Measurements from ENCODE around the gene KRTAP10-3. TPM values are rescaled to one million over a fixed set of nuclear protein-coding genes. Genes with fewer than 3 reads are reported as not detected.

The KRTAP10-3 gene
- polyA plus RNA-seq, 1 donor (not counting 4 experiments of a cell fraction or from before 2014, with no cell fraction given): not detected

DNA sequence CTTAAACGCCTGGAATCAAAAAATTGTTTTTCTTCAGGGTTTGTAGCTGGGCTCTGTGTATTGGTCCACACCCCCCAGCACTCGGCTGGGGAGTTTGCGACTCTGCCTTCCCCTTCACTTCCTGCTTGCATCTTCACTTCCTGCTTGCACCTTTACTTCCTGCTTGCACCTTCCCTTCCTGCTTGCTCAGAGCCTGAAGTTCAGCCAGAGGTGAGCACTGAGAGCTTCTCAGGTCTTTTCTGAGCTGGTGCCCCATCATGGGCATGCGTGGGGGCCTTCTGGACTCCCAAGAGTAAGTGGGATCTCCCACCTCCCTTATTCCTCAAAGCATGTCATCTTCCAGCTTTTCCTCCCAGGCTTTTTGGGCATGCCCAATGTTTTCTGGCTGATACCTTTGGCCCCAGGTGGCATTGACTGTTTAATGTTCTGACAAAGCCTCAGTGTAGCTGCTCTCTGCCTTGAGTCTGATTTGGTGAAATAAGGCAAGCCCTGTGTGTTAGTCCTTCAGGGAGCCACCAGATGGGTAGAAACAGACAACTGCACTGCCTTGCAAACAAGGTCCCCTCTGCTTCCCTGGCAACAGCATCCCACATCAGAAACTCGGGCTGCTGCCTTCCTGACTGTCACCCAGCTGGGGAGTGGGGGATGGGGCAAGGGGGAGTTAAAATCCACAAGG lies 10.8 kb downstream of the KRTAP10-3 start:
- H3K4me2 ChIP-seq (ENCODE audit: control insufficient read depth, extremely low read depth, insufficient read depth, low read depth, low read length): no peak overlapping the region
- no peaks in the 10 kb centered on the region for H3K36me3 ChIP-seq (ENCODE audit: control insufficient read depth in 2 of 2, extremely low read depth in 1 of 2, insufficient read depth in 2 of 2, low read length in 2 of 2)
- dilution Hi-C loops (cut with MboI; ENCODE audit: extremely low pct_ligation_motif_present, low sequenced_read_pairs): no loop called here
- no peaks in the 10 kb centered on the region for H3K79me2 ChIP-seq (ENCODE audit: control insufficient read depth, insufficient read depth, low read length)
- H3K4me1 ChIP-seq (ENCODE audit: control insufficient read depth, extremely low read depth, insufficient read depth, low read length): peaks cover 22% of the 10 kb centered on the region
- H3K27ac ChIP-seq (ENCODE audit: control insufficient read depth, insufficient read depth, low read length): no peak overlapping the region
- FAIRE-seq: no peak
- H3K4me3 ChIP-seq (ENCODE audit: control insufficient read depth in 2 of 3, extremely low read depth in 1 of 3, insufficient read depth in 2 of 3, low read depth in 1 of 3, low read length in 3 of 3): no peak overlapping the region
- H4K20me1 ChIP-seq (ENCODE audit: control insufficient read depth, extremely low read depth, insufficient read depth, low read length): no peaks in the 10 kb centered on the region
- H3K27me3 ChIP-seq (ENCODE audit: control insufficient read depth, extremely low read depth, insufficient read depth, low read length): peaks cover 4% of the 10 kb centered on the region
- no peaks in the 10 kb centered on the region for H3K9me1 ChIP-seq (ENCODE audit: control insufficient read depth, extremely low read depth, insufficient read depth, low read length)
- TF ChIP-seq EZH2 (IDR thresholded peaks at IDR 0.05; ENCODE audit: low read length): no peak
- TF ChIP-seq, protein P1, sequence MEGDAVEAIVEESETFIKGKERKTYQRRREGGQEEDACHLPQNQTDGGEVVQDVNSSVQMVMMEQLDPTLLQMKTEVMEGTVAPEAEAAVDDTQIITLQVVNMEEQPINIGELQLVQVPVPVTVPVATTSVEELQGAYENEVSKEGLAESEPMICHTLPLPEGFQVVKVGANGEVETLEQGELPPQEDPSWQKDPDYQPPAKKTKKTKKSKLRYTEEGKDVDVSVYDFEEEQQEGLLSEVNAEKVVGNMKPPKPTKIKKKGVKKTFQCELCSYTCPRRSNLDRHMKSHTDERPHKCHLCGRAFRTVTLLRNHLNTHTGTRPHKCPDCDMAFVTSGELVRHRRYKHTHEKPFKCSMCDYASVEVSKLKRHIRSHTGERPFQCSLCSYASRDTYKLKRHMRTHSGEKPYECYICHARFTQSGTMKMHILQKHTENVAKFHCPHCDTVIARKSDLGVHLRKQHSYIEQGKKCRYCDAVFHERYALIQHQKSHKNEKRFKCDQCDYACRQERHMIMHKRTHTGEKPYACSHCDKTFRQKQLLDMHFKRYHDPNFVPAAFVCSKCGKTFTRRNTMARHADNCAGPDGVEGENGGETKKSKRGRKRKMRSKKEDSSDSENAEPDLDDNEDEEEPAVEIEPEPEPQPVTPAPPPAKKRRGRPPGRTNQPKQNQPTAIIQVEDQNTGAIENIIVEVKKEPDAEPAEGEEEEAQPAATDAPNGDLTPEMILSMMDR (optimal IDR thresholded peaks at IDR 0.05 in 1 of 3, IDR thresholded peaks at IDR 0.05 in 1 of 3, conservative IDR thresholded peaks at IDR 0.05 in 1 of 3; ENCODE audit: extremely low read depth in 1 of 3, insufficient read depth in 2 of 3, low read length in 3 of 3): no peak
- H2AFZ ChIP-seq (ENCODE audit: control insufficient read depth, low read length): peak overlapping the region; percentile 44
- DNase-seq (ENCODE audit: low read depth, low spot score): no peak
- H3K9ac ChIP-seq (ENCODE audit: control insufficient read depth, extremely low read depth, insufficient read depth, low read length): no peak overlapping the region
- no peaks in the 10 kb centered on the region for H3K9me3 ChIP-seq (ENCODE audit: control insufficient read depth, low read depth, low read length)

DNA sequence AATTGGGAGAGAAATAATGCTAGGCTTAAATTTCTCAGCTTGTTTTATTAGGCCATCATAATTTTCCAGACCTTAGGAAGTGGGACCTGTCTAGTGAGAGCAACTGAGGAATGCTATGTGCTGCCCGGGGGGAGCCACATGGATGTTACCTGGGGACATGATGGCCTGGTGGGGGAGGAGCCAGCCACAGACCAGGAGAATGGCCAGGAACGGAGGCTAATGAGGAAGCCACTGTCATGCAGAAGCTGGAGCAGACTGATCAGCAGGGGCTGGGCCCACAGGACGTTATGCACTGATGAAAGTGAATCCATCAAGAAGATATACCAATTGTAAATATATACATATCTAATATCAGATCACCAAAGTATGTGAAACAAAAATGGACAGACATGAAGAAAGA lies 14.0 kb downstream of the KRTAP10-3 start:
- DNase-seq (ENCODE audit: low read depth, low spot score): no peak
- Histone ChIP-seq H3K4me3 (ENCODE audit: control insufficient read depth in 2 of 3, extremely low read depth in 1 of 3, insufficient read depth in 2 of 3, low read depth in 1 of 3, low read length in 3 of 3) (no peak overlapping the region), H3K27me3 (ENCODE audit: control insufficient read depth, extremely low read depth, insufficient read depth, low read length) (no peaks in the 10 kb centered on the region), H3K9me1 (ENCODE audit: control insufficient read depth, extremely low read depth, insufficient read depth, low read length) (no peaks in the 10 kb centered on the region), H3K36me3 (ENCODE audit: control insufficient read depth in 2 of 2, extremely low read depth in 1 of 2, insufficient read depth in 2 of 2, low read length in 2 of 2) (no peaks in the 10 kb centered on the region), H3K79me2 (ENCODE audit: control insufficient read depth, insufficient read depth, low read length) (no peaks in the 10 kb centered on the region), H3K9me3 (ENCODE audit: control insufficient read depth, low read depth, low read length) (no peaks in the 10 kb centered on the region), H2AFZ (ENCODE audit: control insufficient read depth, low read length) (no peak overlapping the region), H3K27ac (ENCODE audit: control insufficient read depth, insufficient read depth, low read length) (no peak overlapping the region), H3K9ac (ENCODE audit: control insufficient read depth, extremely low read depth, insufficient read depth, low read length) (no peak overlapping the region), H4K20me1 (ENCODE audit: control insufficient read depth, extremely low read depth, insufficient read depth, low read length) (no peaks in the 10 kb centered on the region), H3K4me1 (ENCODE audit: control insufficient read depth, extremely low read depth, insufficient read depth, low read length) (peaks cover 13% of the 10 kb centered on the region), H3K4me2 (ENCODE audit: control insufficient read depth, extremely low read depth, insufficient read depth, low read depth, low read length) (no peak overlapping the region)
- TF ChIP-seq, protein P1 (optimal IDR thresholded peaks at IDR 0.05 in 1 of 3, IDR thresholded peaks at IDR 0.05 in 1 of 3, conservative IDR thresholded peaks at IDR 0.05 in 1 of 3; ENCODE audit: extremely low read depth in 1 of 3, insufficient read depth in 2 of 3, low read length in 3 of 3): no peak
- TF ChIP-seq EZH2 (IDR thresholded peaks at IDR 0.05; ENCODE audit: low read length): no peak
- dilution Hi-C loops (cut with MboI; ENCODE audit: extremely low pct_ligation_motif_present, low sequenced_read_pairs): no loop called here
- no peak for FAIRE-seq

Measured in keratinocyte (primary cell).